Ishikawa (cell line): Measurements from ENCODE around the gene PAX2.

ENCODE experiments used
- CEBPB ChIP-seq: IDR thresholded peaks from 2 replicates; pipeline ENCODE4 v1.6.1; 2012
- EGR1 ChIP-seq: IDR thresholded peaks from 2 replicates; pipeline ENCODE4 v1.6.1; 2012
- MAX ChIP-seq: IDR thresholded peaks from 2 replicates; pipeline ENCODE4 v1.6.1; 2012
- NFIC ChIP-seq: IDR thresholded peaks from 2 replicates; pipeline ENCODE4 v1.6.1; 2012
- RAD21 ChIP-seq: IDR thresholded peaks from 2 replicates; pipeline ENCODE4 v1.6.1; 2012; ENCODE audit warnings: low read depth
- REST ChIP-seq: IDR thresholded peaks from 2 replicates; pipeline ENCODE4 v1.6.1; 2012; ENCODE audit warnings: low read depth, mild to moderate bottlenecking
- TAF1 ChIP-seq: IDR thresholded peaks from 2 replicates; pipeline ENCODE4 v1.6.1; 2012; ENCODE audit warnings: low read depth, mild to moderate bottlenecking
- TEAD4 ChIP-seq: IDR thresholded peaks from 2 replicates; pipeline ENCODE4 v1.6.1; 2012

- TF ChIP-seq REST: no peak
- TF ChIP-seq MAX: no peak
- TF ChIP-seq CEBPB: no peak
- TF ChIP-seq EGR1: no peak
- TF ChIP-seq TEAD4: no peak
- TF ChIP-seq TAF1: no peak
- no peak for TF ChIP-seq NFIC
- TF ChIP-seq RAD21: no peak
Measured at GRCh38 chr10:100793055-100793454, 47.7 kb downstream of the PAX2 start.
